ENCODE results near the gene MAD1L1.

The MAD1L1 gene

DNA sequence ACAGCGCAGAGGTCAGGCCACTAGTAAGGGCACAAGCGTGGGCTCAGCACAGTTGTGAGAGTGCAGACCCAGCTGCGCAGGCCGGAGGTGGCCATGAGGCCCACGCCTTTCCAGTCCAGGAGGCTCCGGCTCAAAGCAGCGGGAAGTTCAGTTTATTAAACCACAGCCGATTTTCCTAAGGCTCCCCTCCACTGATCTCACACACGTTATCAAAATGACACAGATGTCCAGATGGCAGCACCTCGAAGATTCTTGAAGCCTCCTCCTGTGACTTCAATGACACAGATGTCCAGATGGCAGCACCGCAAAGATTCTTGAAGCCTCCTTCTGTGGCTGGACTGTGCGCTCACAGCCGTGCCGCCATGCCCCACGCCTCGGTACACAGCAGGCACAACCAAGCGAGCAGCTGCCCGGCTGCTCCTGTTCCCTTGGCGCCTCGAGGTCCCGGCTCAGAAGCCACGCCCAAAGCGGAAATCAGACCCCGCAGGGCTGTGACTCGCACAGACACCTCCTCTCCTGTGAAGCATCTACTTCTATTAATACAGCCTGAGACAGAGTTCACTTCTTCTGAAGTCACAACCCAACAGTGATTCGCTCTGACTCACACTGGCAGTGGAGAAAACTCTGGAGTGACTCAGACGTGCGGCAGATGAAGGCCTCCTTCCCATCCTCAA, 122.7 kb downstream of the MAD1L1 start:
- TF ChIP-seq ZFX (IDR thresholded peaks at IDR 0.05), result no peak
- TF ChIP-seq, protein P1, sequence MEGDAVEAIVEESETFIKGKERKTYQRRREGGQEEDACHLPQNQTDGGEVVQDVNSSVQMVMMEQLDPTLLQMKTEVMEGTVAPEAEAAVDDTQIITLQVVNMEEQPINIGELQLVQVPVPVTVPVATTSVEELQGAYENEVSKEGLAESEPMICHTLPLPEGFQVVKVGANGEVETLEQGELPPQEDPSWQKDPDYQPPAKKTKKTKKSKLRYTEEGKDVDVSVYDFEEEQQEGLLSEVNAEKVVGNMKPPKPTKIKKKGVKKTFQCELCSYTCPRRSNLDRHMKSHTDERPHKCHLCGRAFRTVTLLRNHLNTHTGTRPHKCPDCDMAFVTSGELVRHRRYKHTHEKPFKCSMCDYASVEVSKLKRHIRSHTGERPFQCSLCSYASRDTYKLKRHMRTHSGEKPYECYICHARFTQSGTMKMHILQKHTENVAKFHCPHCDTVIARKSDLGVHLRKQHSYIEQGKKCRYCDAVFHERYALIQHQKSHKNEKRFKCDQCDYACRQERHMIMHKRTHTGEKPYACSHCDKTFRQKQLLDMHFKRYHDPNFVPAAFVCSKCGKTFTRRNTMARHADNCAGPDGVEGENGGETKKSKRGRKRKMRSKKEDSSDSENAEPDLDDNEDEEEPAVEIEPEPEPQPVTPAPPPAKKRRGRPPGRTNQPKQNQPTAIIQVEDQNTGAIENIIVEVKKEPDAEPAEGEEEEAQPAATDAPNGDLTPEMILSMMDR (conservative IDR thresholded peaks at IDR 0.05), result no peak
- H3K27ac ChIP-seq, result no peak overlapping the region

DNA sequence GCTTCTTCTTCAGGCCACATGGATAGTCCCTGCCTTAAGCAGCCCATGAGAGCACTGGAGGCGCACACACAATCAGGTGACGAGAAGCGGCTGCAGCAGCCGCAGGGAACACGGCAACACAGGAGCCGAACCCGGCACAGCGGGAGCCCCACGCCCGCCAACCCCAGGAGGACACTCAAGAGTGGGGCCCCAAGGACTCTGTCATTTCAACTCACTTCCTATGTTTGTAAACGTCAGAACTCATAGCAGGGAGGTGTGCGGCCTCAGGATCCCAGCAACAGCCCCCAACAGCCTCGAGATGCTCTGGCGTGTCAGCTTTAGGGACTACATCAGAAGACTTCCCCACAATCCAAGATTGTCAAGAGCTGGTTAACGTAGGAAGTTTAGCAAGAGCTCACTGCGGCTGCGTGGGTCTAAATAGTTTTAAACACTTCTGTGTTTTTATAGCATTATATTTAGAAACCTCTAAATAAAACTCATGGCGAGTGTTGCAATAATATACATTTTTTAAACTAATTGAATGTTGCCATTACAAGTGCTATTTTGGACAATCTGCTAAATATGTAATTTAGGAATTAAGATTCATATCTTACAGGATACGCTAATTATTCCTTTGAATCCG, 123.4 kb downstream of the MAD1L1 start:
- TF ChIP-seq, protein P1 (conservative IDR thresholded peaks at IDR 0.05), result no peak
- no peak for TF ChIP-seq ZFX (IDR thresholded peaks at IDR 0.05)
- H3K27ac ChIP-seq, result no peak overlapping the region

DNA sequence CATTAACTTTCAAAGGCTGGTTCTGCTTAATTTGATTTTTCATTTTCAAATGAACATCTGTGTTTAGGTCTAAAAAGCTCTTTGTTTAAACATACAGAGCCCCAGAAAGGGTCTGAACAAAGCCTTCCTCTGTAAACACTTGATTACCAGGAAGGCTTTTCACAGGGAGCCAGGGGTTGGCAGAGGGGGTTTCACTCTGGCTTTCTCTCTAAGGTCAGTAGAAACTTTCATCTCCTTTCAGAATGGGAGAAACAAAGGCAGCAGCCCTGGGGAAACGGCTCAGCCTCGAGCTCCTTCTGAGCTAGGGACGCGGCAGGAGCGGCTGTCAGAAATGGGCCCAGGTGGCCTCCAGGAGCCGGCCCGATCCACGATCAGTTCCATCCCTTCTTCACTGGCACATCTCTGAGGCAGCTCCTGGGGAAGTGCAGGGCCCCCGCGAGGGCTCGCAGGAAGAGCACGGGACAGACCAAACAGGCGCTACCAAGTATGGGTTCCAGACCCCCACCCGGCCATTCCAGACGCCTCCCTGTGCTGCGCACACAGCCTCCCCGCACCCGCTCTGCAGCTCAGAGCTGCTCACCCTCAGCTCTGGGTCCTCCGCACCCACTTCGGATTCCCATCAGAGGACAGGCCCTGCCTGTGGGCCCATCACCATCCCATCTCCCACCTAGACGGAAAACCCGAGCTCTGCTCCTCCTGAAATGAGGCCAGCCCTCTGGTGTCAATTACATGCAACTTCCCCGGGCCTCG, 124.1 kb downstream of the MAD1L1 start:
- H3K27ac ChIP-seq, result no peak overlapping the region
- TF ChIP-seq, protein P1 (conservative IDR thresholded peaks at IDR 0.05), result no peak
- no peak for TF ChIP-seq ZFX (IDR thresholded peaks at IDR 0.05)

DNA sequence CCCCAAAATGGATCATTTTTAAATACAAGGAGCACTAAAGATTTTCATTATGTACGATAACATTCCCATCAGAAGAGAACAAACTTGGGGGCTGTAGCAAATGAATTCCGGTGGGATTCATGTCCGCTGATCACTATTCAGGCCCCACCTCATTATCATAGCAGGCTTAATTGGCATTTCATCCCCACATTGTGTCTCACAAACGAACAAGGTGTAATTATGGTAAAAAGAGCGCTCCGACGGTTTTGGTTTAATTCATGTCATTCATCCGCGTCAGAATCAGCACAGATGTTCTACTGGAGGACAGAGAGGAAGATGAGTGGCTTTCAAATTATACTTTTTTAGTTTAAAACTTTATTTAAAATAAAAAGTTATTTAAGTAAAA, 124.7 kb downstream of the MAD1L1 start:
- TF ChIP-seq, protein P1 (conservative IDR thresholded peaks at IDR 0.05), result no peak
- no peak for TF ChIP-seq ZFX (IDR thresholded peaks at IDR 0.05)
- H3K27ac ChIP-seq, result no peak overlapping the region

DNA sequence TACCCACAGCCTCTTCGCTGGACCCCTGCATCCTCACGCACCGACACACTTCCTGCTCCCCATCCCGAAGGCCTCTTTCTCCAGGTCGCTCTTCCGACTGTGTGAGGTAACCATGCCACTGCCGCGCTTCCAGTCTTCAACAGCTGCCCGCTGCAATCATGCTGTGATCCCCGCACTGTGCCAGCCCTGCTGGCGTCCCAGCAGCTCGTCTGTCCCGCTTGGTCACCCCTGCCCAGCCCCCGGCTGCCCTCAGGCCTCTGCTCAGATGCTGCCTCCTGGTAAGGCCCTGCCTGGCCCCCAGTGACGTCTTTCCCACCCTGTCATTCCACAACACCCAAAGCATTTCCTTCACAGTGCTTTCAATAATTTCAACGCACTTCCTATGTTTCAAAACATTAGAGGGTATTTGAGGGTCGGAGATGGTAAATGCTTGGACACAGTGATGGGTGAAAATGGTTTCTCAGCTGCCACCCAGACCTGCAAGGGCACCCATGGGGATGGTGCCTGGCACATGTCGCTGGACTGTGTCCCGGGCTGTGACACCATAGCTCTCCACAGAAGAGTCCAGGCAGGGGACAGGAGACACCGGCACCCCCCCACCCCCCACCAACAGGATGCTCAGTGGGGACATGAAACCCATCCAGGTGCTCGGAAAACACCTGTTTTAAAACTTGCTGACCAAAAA, 125.2 kb downstream of the MAD1L1 start:
- no peak for TF ChIP-seq ZFX (IDR thresholded peaks at IDR 0.05)

DNA sequence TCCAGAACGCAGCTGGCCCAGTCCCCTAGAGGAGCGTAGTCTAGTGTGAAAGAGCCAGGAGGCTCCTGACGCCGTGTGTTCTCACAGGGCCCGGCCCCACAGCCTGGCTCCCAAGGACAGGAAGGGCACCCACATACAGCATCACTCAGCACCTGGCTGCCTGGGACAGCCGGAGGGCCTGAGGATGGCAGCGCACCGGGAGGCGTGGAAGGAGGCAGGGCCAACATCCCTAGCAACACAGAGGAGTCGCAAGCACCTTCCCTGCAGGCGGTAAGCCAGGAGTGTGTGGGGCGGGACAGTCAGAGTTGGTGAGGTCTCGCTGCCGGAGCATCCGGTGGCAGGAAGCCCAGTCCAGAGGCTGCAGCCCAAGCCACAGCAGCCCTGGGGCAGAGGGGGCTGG, 125.8 kb downstream of the MAD1L1 start:
- no peak for TF ChIP-seq ZFX (IDR thresholded peaks at IDR 0.05)
- no peak overlapping the region for H3K27ac ChIP-seq

More for the DNA sequence above, 125.2 kb downstream of the MAD1L1 start:
- H3K27ac ChIP-seq, result no peak overlapping the region

DNA sequence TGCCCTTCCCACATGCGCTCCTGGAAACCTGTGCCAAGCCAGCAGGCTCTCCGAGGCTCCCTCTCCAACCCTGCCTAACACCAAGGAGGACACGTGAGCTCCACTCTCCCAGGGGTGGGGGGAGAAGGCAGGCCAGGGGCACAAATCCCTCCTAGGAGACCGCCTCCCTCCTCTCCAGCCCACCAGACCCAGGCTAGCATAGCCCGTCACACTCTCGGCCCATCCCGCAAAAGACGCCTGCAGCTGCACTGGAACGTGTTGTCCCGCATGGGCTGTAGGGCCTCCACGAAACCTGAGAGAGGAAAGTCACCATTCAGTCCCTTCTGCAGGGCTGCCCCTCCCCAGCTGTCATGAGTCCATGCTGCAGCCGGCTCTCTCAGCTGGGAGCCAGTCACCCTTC, 126.3 kb downstream of the MAD1L1 start:
- no peak for TF ChIP-seq ZFX (IDR thresholded peaks at IDR 0.05)
- TF ChIP-seq, protein P1 (conservative IDR thresholded peaks at IDR 0.05), result no peak
- no peak overlapping the region for H3K27ac ChIP-seq

DNA sequence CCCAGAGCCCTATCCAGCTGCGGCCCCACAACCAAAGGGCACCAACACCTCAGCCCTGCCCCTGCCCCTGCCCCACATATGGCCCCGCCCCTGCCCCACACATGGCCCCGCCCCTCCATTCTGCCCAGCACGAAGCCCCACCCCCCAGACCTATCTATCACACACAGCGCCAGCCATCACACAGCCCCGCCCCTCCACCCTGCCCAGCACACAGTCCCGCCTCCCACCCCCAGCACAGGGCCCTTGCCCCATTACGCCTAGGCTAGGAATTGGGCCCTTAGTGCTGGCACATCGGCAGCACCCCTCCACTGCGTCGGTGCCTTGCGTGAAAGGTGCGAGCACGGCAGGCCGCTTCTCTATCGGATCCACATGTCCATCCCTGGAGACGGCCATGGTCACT, 126.8 kb downstream of the MAD1L1 start:
- no peak for TF ChIP-seq ZFX (IDR thresholded peaks at IDR 0.05)
- TF ChIP-seq, protein P1 (conservative IDR thresholded peaks at IDR 0.05), result no peak
- no peak overlapping the region for H3K27ac ChIP-seq

All from C4-2B (cell line).